MCF 10A (cell line): ENCODE measurements around the gene CYP19A1. TPM values are rescaled to one million over a fixed set of nuclear protein-coding genes. Genes with fewer than 3 reads are reported as not detected.

Source experiments
- BruUV-seq: library from RNA; stranded (reverse); fragments of 400-500 nt; replicated peaks from 2 replicates; lab custom pipeline; 2021; lab: Mats Ljungman, UMichigan
- CTCF ChIA-PET: fragments of 300-600 bp; sonication (Branson Sonifier 250); formaldehyde crosslinking; extraction: SDS; loops from one replicate; lab custom pipeline; 2021; ENCODE audit warnings: antibody characterized with exemption, inconsistent platforms; lab: Yijun Ruan, JAX
- POLR2A ChIA-PET: fragments of 300-600, 350-650 bp; sonication (Branson Sonifier 250); formaldehyde crosslinking; extraction: SDS; loops from one replicate; lab custom pipeline; 2020; ENCODE audit warnings: antibody characterized with exemption, inconsistent platforms; lab: Yijun Ruan, JAX
- DNase-seq: peaks from one replicate; pipeline ENCODE4 v3.0.0-alpha.2; 2018; ENCODE audit not compliant: unreplicated experiment
- H3K27ac Mint-ChIP-seq: one replicate; pipeline ENCODE4 v1.8.0; 2022; ENCODE audit warnings: mild to moderate bottlenecking, low read depth, mixed read lengths; ENCODE audit not compliant: unreplicated experiment
- H3K27me3 Mint-ChIP-seq: one replicate; pipeline ENCODE4 v1.8.0; 2022; ENCODE audit warnings: mixed read lengths; ENCODE audit not compliant: insufficient read depth, unreplicated experiment
- H3K36me3 Mint-ChIP-seq: one replicate; pipeline ENCODE4 v1.8.0; 2022; ENCODE audit warnings: mild to moderate bottlenecking, moderate library complexity, mixed read lengths; ENCODE audit not compliant: insufficient read depth, unreplicated experiment
- H3K4me1 Mint-ChIP-seq: one replicate; pipeline ENCODE4 v1.8.0; 2022; ENCODE audit warnings: mixed read lengths; ENCODE audit not compliant: insufficient read depth, unreplicated experiment
- H3K4me3 Mint-ChIP-seq: one replicate; pipeline ENCODE4 v1.8.0; 2022; ENCODE audit warnings: mild to moderate bottlenecking, moderate library complexity, mixed read lengths; ENCODE audit not compliant: unreplicated experiment
- H3K9me3 Mint-ChIP-seq: one replicate; pipeline ENCODE4 v1.8.0; 2022; ENCODE audit warnings: mixed read lengths; ENCODE audit not compliant: unreplicated experiment
- CTCF ChIP-seq: fragments of 200-600 bp; IDR thresholded peaks from one replicate; pipeline ENCODE4 v1.8.0; 2022; ENCODE audit warnings: antibody characterized with exemption, mild to moderate bottlenecking; ENCODE audit not compliant: unreplicated experiment
- intact Hi-C: fragments of 100-400 bp; cut with micrococcal nuclease; formaldehyde crosslinking; loops from 2 replicates; pipeline ENCODE4 v1.14.1; 2022
- total RNA-seq: library from RNA; stranded (reverse); gene quantifications from 2 replicates; pipeline ENCODE4 v1.2.3, GENCODE V29; 2022

The CYP19A1 gene
- total RNA-seq, 1 experiment from 2014 or later, result not detected

GRCh38 chr15:51302480-51302879 is 35.9 kb downstream of the CYP19A1 start:
- Mint-ChIP-seq H3K27ac (no peak overlapping the region), H3K4me1 (peaks cover 1% of the 10 kb centered on the region), H3K27me3 (no peaks in the 10 kb centered on the region), H3K4me3 (no peak overlapping the region), H3K9me3 (no peaks in the 10 kb centered on the region), H3K36me3 (no peaks in the 10 kb centered on the region)
- intact Hi-C loops, result no loop called here
- POLR2A ChIA-PET, result interaction anchor here (1.0 kb wide), 1 partner anchor 9 kb away, joined by 5 read pairs; no protein-coding TSS in a partner anchor
- no peak for TF ChIP-seq CTCF
- CTCF ChIA-PET, result interaction anchor here (0.7 to 1.3 kb wide), 6 partner anchors 23 to 140 kb away, joined by 3 to 7 read pairs (median 4); no protein-coding TSS in a partner anchor
- no TSS peak for BruUV-seq
- DNase-seq, result no peak

GRCh38 chr15:51299187-51300015 is 39.0 kb downstream of the CYP19A1 start:
- H3K9me3 Mint-ChIP-seq, result no peaks in the 10 kb centered on the region
- DNase-seq, result no peak
- no peak overlapping the region for H3K4me3 Mint-ChIP-seq
- no peaks in the 10 kb centered on the region for H3K4me1 Mint-ChIP-seq
- H3K27me3 Mint-ChIP-seq, result no peaks in the 10 kb centered on the region
- intact Hi-C loops, result no loop called here
- no peak overlapping the region for H3K27ac Mint-ChIP-seq
- TF ChIP-seq CTCF, result no peak
- ChIA-PET POLR2A (no interaction called here), CTCF (interaction anchor here (0.6 to 1.9 kb wide), 6 partner anchors 8 to 178 kb away, joined by 3 to 10 read pairs (median 4); no protein-coding TSS in a partner anchor)
- BruUV-seq, result no TSS peak
- no peaks in the 10 kb centered on the region for H3K36me3 Mint-ChIP-seq

GRCh38 chr15:51298620-51299019 is 39.8 kb downstream of the CYP19A1 start:
- no peak overlapping the region for H3K27ac Mint-ChIP-seq
- H3K9me3 Mint-ChIP-seq, result no peaks in the 10 kb centered on the region
- ChIA-PET CTCF (interaction anchor here (0.6 to 1.9 kb wide), 4 partner anchors 15 to 178 kb away, joined by 3 to 10 read pairs (median 4); no protein-coding TSS in a partner anchor), POLR2A (no interaction called here)
- DNase-seq, result no peak
- H3K27me3 Mint-ChIP-seq, result no peaks in the 10 kb centered on the region
- TF ChIP-seq CTCF, result no peak
- H3K36me3 Mint-ChIP-seq, result no peaks in the 10 kb centered on the region
- no peaks in the 10 kb centered on the region for H3K4me1 Mint-ChIP-seq
- intact Hi-C loops, result no loop called here
- no TSS peak for BruUV-seq
- no peak overlapping the region for H3K4me3 Mint-ChIP-seq

GRCh38 chr15:51290720-51291119 is 47.7 kb downstream of the CYP19A1 start:
- CTCF ChIA-PET, result no interaction called here
- no peaks in the 10 kb centered on the region for H3K27me3 Mint-ChIP-seq
- H3K4me1 Mint-ChIP-seq, result no peaks in the 10 kb centered on the region

More at GRCh38 chr15:51290720-51291119, 47.7 kb downstream of the CYP19A1 start:
- POLR2A ChIA-PET, result no interaction called here
- no peak for TF ChIP-seq CTCF
- no TSS peak for BruUV-seq
- intact Hi-C loops, result no loop called here
- H3K36me3 Mint-ChIP-seq, result no peaks in the 10 kb centered on the region
- H3K9me3 Mint-ChIP-seq, result no peaks in the 10 kb centered on the region
- DNase-seq, result no peak
- H3K27ac Mint-ChIP-seq, result no peak overlapping the region
- H3K4me3 Mint-ChIP-seq, result no peak overlapping the region
